ENCODE results near the gene PHACTR2.

GRCh38 chr6:143811501-143812157 is 133.9 kb downstream of the PHACTR2 start:
- TF ChIP-seq CTCF (IDR thresholded peaks at IDR 0.05 in 4 of 5, conservative IDR thresholded peaks at IDR 0.05 in 1 of 5) (no peak), POLR2A (IDR thresholded peaks at IDR 0.05) (no peak)
